ENCODE data around the gene FBP1.
A peak's percentile ranks its signal among the peaks of the same experiment; 100 is the strongest.

The FBP1 gene

GRCh38 chr9:94645901-94646300, 6.6 kb upstream of the FBP1 start:
- Mint-ChIP-seq H3K4me1 (no peaks in the 10 kb centered on the region), H3K9me3 (no peaks in the 10 kb centered on the region), H3K27ac (no peak overlapping the region), H3K36me3 (no peaks in the 10 kb centered on the region), H3K4me3 (no peak overlapping the region), H3K27me3 (peaks cover 23% of the 10 kb centered on the region)
- no peak for DNase-seq
- CTCF ChIA-PET = interaction anchor here (0.6 to 1.8 kb wide), 2 partner anchors 11 to 15 kb away, joined by 3 to 4 read pairs; no protein-coding TSS in a partner anchor

GRCh38 chr9:94644543-94644942, 5.2 kb upstream of the FBP1 start:
- Mint-ChIP-seq H3K27me3 (peaks cover 37% of the 10 kb centered on the region), H3K27ac (no peak overlapping the region), H3K36me3 (no peaks in the 10 kb centered on the region), H3K4me1 (peaks cover 6% of the 10 kb centered on the region), H3K4me3 (no peak overlapping the region), H3K9me3 (no peaks in the 10 kb centered on the region)
- CTCF ChIA-PET = no interaction called here
- no peak for DNase-seq

GRCh38 chr9:94643741-94644140, 4.4 kb upstream of the FBP1 start:
- H3K27ac Mint-ChIP-seq = no peak overlapping the region
- no peak overlapping the region for H3K4me3 Mint-ChIP-seq
- H3K36me3 Mint-ChIP-seq = no peaks in the 10 kb centered on the region
- CTCF ChIA-PET = no interaction called here
- H3K4me1 Mint-ChIP-seq = peaks cover 11% of the 10 kb centered on the region
- H3K27me3 Mint-ChIP-seq = peaks cover 44% of the 10 kb centered on the region
- no peak for DNase-seq
- no peaks in the 10 kb centered on the region for H3K9me3 Mint-ChIP-seq

- H3K36me3 Mint-ChIP-seq = no peaks in the 10 kb centered on the region
- peak overlapping the region; percentile 21 for H3K27ac Mint-ChIP-seq
- no peaks in the 10 kb centered on the region for H3K9me3 Mint-ChIP-seq
- CTCF ChIA-PET = no interaction called here
- H3K27me3 Mint-ChIP-seq = peaks cover 44% of the 10 kb centered on the region
- peaks cover 17% of the 10 kb centered on the region for H3K4me1 Mint-ChIP-seq
- DNase-seq = no peak
- H3K4me3 Mint-ChIP-seq = no peak overlapping the region
These were observed 3.9 kb upstream of the FBP1 start for GRCh38 chr9:94643176-94643575.

- no peak overlapping the region for H3K27ac Mint-ChIP-seq
- H3K36me3 Mint-ChIP-seq = no peaks in the 10 kb centered on the region
- DNase-seq = no peak
- peaks cover 18% of the 10 kb centered on the region for H3K4me1 Mint-ChIP-seq
- CTCF ChIA-PET = no interaction called here
- H3K4me3 Mint-ChIP-seq = no peak overlapping the region
- no peaks in the 10 kb centered on the region for H3K9me3 Mint-ChIP-seq
- peaks cover 49% of the 10 kb centered on the region for H3K27me3 Mint-ChIP-seq
These were observed 3.2 kb upstream of the FBP1 start for GRCh38 chr9:94642501-94642900.

- Mint-ChIP-seq H3K27me3 (peaks cover 50% of the 10 kb centered on the region), H3K4me3 (peak overlapping the region; percentile 88), H3K4me1 (peaks cover 18% of the 10 kb centered on the region), H3K9me3 (no peaks in the 10 kb centered on the region), H3K27ac (no peak overlapping the region), H3K36me3 (no peaks in the 10 kb centered on the region)
- CTCF ChIA-PET = no interaction called here
- DNase-seq = no peak
These were observed 670 bp upstream of the FBP1 start for GRCh38 chr9:94639999-94640376.

- H3K27ac Mint-ChIP-seq = no peak overlapping the region
- peaks cover 52% of the 10 kb centered on the region for H3K27me3 Mint-ChIP-seq
- peaks cover 18% of the 10 kb centered on the region for H3K4me1 Mint-ChIP-seq
- CTCF ChIA-PET = interaction anchor here (1.1 kb wide), 1 partner anchor 10 kb away, joined by 3 read pairs; no protein-coding TSS in a partner anchor
- no peaks in the 10 kb centered on the region for H3K36me3 Mint-ChIP-seq
- H3K4me3 Mint-ChIP-seq = peak overlapping the region; percentile 88
- no peaks in the 10 kb centered on the region for H3K9me3 Mint-ChIP-seq
- DNase-seq = no peak
These were observed 820 bp downstream of the FBP1 start for GRCh38 chr9:94638335-94639060.

GRCh38 chr9:94632737-94633136, 6.6 kb downstream of the FBP1 start:
- Mint-ChIP-seq H3K36me3 (no peaks in the 10 kb centered on the region), H3K4me1 (no peaks in the 10 kb centered on the region), H3K9me3 (no peaks in the 10 kb centered on the region), H3K27ac (no peak overlapping the region), H3K4me3 (no peak overlapping the region), H3K27me3 (peaks cover 31% of the 10 kb centered on the region)
- no peak for DNase-seq
- CTCF ChIA-PET = no interaction called here

GRCh38 chr9:94631599-94631998, 7.7 kb downstream of the FBP1 start:
- no peak overlapping the region for H3K27ac Mint-ChIP-seq
- H3K27me3 Mint-ChIP-seq = peaks cover 27% of the 10 kb centered on the region
- H3K9me3 Mint-ChIP-seq = no peaks in the 10 kb centered on the region
- H3K36me3 Mint-ChIP-seq = no peaks in the 10 kb centered on the region
- CTCF ChIA-PET = no interaction called here
- H3K4me3 Mint-ChIP-seq = no peak overlapping the region
- no peaks in the 10 kb centered on the region for H3K4me1 Mint-ChIP-seq
- no peak for DNase-seq

GRCh38 chr9:94630833-94631232, 8.5 kb downstream of the FBP1 start:
- no peak for DNase-seq
- peaks cover 23% of the 10 kb centered on the region for H3K27me3 Mint-ChIP-seq
- no peak overlapping the region for H3K4me3 Mint-ChIP-seq
- H3K9me3 Mint-ChIP-seq = no peaks in the 10 kb centered on the region
- CTCF ChIA-PET = interaction anchor here (0.6 kb wide), 1 partner anchor 15 kb away, joined by 3 read pairs; no protein-coding TSS in a partner anchor
- H3K4me1 Mint-ChIP-seq = peaks cover 2% of the 10 kb centered on the region
- no peak overlapping the region for H3K27ac Mint-ChIP-seq
- H3K36me3 Mint-ChIP-seq = no peaks in the 10 kb centered on the region

- Mint-ChIP-seq H3K27me3 (peaks cover 23% of the 10 kb centered on the region), H3K27ac (no peak overlapping the region), H3K4me1 (peaks cover 2% of the 10 kb centered on the region)
These were observed 9.0 kb downstream of the FBP1 start for GRCh38 chr9:94630281-94630680.

GRCh38 chr9:94627287-94627686, 12.0 kb downstream of the FBP1 start:
- CTCF ChIA-PET = no interaction called here
- peaks cover 20% of the 10 kb centered on the region for H3K27me3 Mint-ChIP-seq
- H3K27ac Mint-ChIP-seq = no peak overlapping the region
- peaks cover 5% of the 10 kb centered on the region for H3K4me1 Mint-ChIP-seq
- H3K4me3 Mint-ChIP-seq = no peak overlapping the region
- DNase-seq = no peak
- H3K36me3 Mint-ChIP-seq = no peaks in the 10 kb centered on the region
- no peaks in the 10 kb centered on the region for H3K9me3 Mint-ChIP-seq

More at GRCh38 chr9:94630281-94630680, 9.0 kb downstream of the FBP1 start:
- CTCF ChIA-PET = no interaction called here
- no peak for DNase-seq
- no peak overlapping the region for H3K4me3 Mint-ChIP-seq
- H3K9me3 Mint-ChIP-seq = no peaks in the 10 kb centered on the region
- no peaks in the 10 kb centered on the region for H3K36me3 Mint-ChIP-seq

- Mint-ChIP-seq H3K27ac (no peak overlapping the region), H3K36me3 (no peaks in the 10 kb centered on the region), H3K9me3 (no peaks in the 10 kb centered on the region), H3K4me1 (peaks cover 13% of the 10 kb centered on the region), H3K4me3 (no peak overlapping the region), H3K27me3 (peaks cover 24% of the 10 kb centered on the region)
- CTCF ChIA-PET = no interaction called here
- peak; percentile 22 for DNase-seq
These were observed 13.5 kb downstream of the FBP1 start for GRCh38 chr9:94625835-94626234.

- Mint-ChIP-seq H3K27ac (no peak overlapping the region), H3K27me3 (peaks cover 20% of the 10 kb centered on the region), H3K4me1 (peaks cover 13% of the 10 kb centered on the region), H3K36me3 (no peaks in the 10 kb centered on the region), H3K4me3 (no peak overlapping the region), H3K9me3 (no peaks in the 10 kb centered on the region)
- CTCF ChIA-PET = no interaction called here
- DNase-seq = no peak
These were observed 14.7 kb downstream of the FBP1 start for GRCh38 chr9:94624629-94625028.

- H3K27ac Mint-ChIP-seq = no peak overlapping the region
- peak; percentile 43 for DNase-seq
- CTCF ChIA-PET = no interaction called here
- peaks cover 13% of the 10 kb centered on the region for H3K4me1 Mint-ChIP-seq
- H3K36me3 Mint-ChIP-seq = no peaks in the 10 kb centered on the region
- peaks cover 20% of the 10 kb centered on the region for H3K27me3 Mint-ChIP-seq
- H3K4me3 Mint-ChIP-seq = no peak overlapping the region
- no peaks in the 10 kb centered on the region for H3K9me3 Mint-ChIP-seq
These were observed 16.1 kb downstream of the FBP1 start for GRCh38 chr9:94623253-94623652.

Data from activated naive CD4-positive, alpha-beta T cell treated with anti-CD3 and anti-CD28 coated beads, Interleukin-2, amount 10 ng/mL, durations not matched to agents 7 days and 5 days (primary cell).